HG03280 (cell line): ENCODE data around the gene PIM1.

Source experiments
- ATAC-seq: cut with Tn5 transposase; IDR thresholded peaks from one replicate; pipeline ENCODE4 v1.9.1; 2021; ENCODE audit warnings: mild to moderate bottlenecking, moderate library complexity; ENCODE audit not compliant: unreplicated experiment

PIM1 gene

GRCh38 chr6:37218061-37218460 lies 48.1 kb downstream of the PIM1 start:
- no peak for ATAC-seq

- no peak for ATAC-seq
Observed at GRCh38 chr6:37218511-37218910, 48.6 kb downstream of the PIM1 start.

- no peak for ATAC-seq
Observed at GRCh38 chr6:37221585-37222124, 51.7 kb downstream of the PIM1 start.

GRCh38 chr6:37222125-37222967 lies 52.4 kb downstream of the PIM1 start:
- peak; percentile 85 for ATAC-seq

GRCh38 chr6:37222992-37223391 lies 53.0 kb downstream of the PIM1 start:
- ATAC-seq, result no peak
